GM21723 (cell line): ENCODE data around the gene GSTM4.

ENCODE experiments used
- ATAC-seq: cut with Tn5 transposase; IDR thresholded peaks from one replicate; pipeline ENCODE4 v1.9.1; 2021; ENCODE audit warnings: mild to moderate bottlenecking, moderate library complexity; ENCODE audit not compliant: unreplicated experiment

The GSTM4 gene

GRCh38 chr1:109624201-109625010, 31.5 kb upstream of the GSTM4 start:
- no peak for ATAC-seq

GRCh38 chr1:109625176-109625575, 30.7 kb upstream of the GSTM4 start:
- ATAC-seq, result no peak

- ATAC-seq, result no peak
These were observed 30.0 kb upstream of the GSTM4 start for GRCh38 chr1:109625601-109626560.

GRCh38 chr1:109626682-109627408, 29.1 kb upstream of the GSTM4 start:
- ATAC-seq, result no peak

- ATAC-seq, result no peak
These were observed 28.1 kb upstream of the GSTM4 start for GRCh38 chr1:109627692-109628399.

- no peak for ATAC-seq
These were observed 27.2 kb upstream of the GSTM4 start for GRCh38 chr1:109628540-109629321.

- ATAC-seq, result no peak
These were observed 26.4 kb upstream of the GSTM4 start for GRCh38 chr1:109629372-109630030.

- ATAC-seq, result no peak
These were observed 25.6 kb upstream of the GSTM4 start for GRCh38 chr1:109630081-109630897.

- ATAC-seq, result no peak
These were observed 24.9 kb upstream of the GSTM4 start for GRCh38 chr1:109630898-109631512.

- no peak for ATAC-seq
These were observed 24.1 kb upstream of the GSTM4 start for GRCh38 chr1:109631513-109632505.

- ATAC-seq, result no peak
These were observed 23.1 kb upstream of the GSTM4 start for GRCh38 chr1:109632671-109633346.

- no peak for ATAC-seq
These were observed 21.6 kb upstream of the GSTM4 start for GRCh38 chr1:109634292-109634691.

- ATAC-seq, result no peak
These were observed 20.8 kb upstream of the GSTM4 start for GRCh38 chr1:109634771-109635750.

- no peak for ATAC-seq
These were observed 20.1 kb upstream of the GSTM4 start for GRCh38 chr1:109635862-109636200.
